ENCODE results near the gene OPN1SW.

GRCh38 chr7:128739048-128739962 lies 36.3 kb downstream of the OPN1SW start, which contains the start of gene CALU:
- peak; percentile 76 to 91 for TF ChIP-seq POLR2A (IDR thresholded peaks at IDR 0.05)
- no peak for TF ChIP-seq CTCF (IDR thresholded peaks at IDR 0.05)
